Measurements from ENCODE around the gene NCOA3.
"Not testable (repeated sequence)": the region's sequence is repeated elsewhere in the genome, so short reads cannot be mapped to it uniquely, and the experiment has no call there.

NCOA3 gene

DNA sequence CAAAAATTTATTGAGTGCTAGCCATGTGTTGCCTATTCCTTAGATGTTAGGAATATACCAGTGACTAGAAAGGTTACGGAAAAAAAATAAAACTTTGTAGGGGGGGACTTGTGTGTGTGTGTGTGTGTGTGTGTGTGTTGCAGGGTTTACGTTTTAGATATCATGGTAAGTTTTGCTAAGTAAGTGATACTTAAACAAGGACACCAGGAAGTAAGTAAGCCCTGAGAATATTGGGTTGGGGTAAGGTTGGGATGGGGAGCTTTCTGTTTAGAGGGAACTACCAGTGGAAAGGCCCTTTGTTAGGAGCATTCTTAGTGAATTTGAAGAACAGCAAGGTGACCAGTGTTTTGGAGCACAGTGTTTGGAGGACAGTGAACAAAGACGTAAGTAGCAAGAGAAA, 30.3 kb downstream of the NCOA3 start:
- DNase-seq (ENCODE audit: extremely low spot score, insufficient read length, low read depth) (no peak), FAIRE-seq (no peak)

DNA sequence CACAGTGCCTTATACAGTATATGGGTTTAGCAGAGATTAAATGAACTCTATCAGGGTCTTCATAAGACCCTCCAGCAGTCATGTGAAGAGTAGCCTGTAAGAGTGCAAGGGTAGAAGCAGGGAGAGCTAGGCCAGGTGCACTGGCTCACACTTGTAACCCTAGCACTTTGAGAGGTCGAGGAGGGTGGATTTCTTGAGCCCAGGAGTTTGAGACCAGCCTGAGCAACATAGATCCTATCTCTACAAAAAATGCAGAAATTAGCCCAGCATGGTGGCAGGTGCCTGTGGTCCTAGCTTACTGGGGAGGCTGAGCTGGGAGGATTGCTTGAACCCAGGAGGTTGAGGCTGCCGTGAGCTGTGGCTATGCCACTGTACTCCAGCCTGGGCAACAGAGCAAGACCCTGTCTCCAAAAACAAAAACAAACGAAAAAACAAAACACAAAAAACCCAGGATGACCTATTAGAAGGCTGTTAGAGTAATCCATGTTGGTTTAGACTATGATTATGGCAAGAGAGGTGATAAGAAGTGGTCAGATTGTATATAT, 31.9 kb downstream of the NCOA3 start:
- FAIRE-seq = no peak

DNA sequence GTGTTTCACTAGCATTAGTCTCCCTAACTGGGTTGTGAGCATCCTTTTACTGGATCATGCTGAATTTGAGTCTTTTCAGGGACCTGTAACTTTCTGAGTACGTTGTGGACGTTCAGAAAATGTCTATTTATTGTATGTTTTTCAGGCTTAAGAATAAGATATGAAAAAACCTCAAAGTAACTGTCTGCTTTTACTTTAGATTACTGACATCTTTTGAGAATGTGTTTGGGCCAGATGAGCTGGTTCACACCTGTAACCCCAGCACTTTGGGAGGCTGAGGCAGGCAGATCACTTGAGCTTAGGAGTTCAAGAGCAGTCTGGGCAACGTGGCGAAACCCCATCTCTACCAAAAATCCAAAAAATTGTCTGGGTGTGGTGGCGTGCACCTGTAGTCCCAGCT, 32.7 kb downstream of the NCOA3 start:
- DNase-seq (ENCODE audit: extremely low spot score, insufficient read length, low read depth) (no peak), FAIRE-seq (no peak)

More for the DNA sequence above, 31.9 kb downstream of the NCOA3 start:
- no peak for DNase-seq (ENCODE audit: extremely low spot score, insufficient read length, low read depth)

DNA sequence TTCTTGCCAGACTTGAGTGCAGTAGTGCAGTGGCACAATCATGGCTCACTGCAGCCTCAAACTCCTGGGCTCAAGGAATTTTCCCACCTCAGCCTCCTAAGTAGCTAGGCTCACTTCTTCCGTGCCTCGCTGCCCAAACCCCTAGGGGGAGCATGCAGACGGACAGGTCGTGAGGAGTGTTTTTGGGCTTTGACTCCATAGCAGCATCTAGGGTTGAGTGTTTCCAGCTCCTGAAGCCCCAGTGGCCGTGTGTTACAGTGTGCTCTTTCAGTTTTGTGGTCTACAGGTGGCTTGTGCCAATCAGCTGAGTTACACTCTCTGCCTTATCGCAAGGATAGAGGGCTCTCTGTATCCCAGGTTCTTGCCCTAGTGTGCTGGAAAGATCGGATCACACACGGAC, 33.4 kb downstream of the NCOA3 start:
- FAIRE-seq (no peak), DNase-seq (ENCODE audit: extremely low spot score, insufficient read length, low read depth) (no peak)

DNA sequence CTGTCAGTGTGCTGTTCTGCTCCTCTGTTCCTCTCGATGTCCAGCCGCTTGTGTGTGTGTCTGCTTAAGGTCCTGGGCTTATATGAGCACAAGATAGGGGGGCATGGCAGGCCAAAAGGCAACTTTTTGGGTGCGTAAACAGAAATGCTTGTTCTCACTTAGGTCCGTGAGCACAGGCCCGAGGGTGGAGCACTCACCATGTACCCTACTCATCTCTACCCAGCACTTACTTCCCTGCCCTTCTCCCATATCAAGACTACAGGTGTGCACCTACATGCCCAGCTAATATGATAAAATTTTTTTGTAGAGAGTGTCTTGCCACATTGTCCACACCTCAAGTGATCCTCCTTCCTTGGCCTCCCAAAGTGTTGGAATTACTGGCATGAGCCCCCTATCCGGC, 34.3 kb downstream of the NCOA3 start:
- FAIRE-seq = no peak
- no peak for DNase-seq (ENCODE audit: extremely low spot score, insufficient read length, low read depth)

DNA sequence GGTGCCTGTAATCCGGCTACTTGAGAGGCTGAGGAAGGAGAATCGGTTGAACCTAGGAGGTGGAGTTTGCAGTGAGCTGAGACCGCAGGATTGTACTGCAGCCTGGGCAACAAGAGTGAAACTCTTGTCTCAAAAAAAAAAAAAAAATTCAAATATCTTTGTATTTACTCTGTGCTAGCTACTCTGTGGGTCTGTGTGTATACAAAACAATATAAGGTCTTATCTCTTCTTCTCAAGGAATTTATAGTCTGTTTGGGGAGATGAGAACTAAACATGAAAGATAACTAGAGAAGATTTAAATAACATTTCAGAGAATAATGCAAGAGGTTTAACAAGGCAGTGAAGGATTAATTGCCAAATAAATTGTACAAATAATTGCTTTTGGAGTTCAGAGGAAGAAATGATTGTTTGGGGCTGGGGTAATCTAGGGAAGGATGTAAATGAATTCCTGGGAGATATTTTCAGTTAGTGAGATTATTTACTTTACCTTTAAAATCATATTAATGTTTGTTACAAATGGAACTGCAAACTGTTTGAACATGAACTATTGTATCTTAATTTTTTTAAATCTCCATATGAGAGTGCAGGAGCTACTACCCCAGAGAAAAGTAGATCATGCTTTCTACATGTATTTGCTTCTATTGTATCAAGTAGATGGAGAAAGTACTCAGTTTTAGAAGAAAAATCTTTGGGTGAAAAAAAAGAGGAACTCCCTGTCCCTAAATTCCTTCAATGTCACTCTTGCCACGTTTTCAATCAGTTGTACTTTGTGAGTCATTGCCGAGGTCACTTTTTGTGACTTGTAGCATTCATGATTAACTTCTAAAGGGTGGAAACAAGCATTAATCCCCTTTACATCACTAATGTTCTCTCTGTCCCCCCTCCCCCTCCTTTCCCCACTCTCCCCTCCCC, 39.0 kb downstream of the NCOA3 start:
- FAIRE-seq (no peak), DNase-seq (ENCODE audit: extremely low spot score, insufficient read length, low read depth) (no peak)

DNA sequence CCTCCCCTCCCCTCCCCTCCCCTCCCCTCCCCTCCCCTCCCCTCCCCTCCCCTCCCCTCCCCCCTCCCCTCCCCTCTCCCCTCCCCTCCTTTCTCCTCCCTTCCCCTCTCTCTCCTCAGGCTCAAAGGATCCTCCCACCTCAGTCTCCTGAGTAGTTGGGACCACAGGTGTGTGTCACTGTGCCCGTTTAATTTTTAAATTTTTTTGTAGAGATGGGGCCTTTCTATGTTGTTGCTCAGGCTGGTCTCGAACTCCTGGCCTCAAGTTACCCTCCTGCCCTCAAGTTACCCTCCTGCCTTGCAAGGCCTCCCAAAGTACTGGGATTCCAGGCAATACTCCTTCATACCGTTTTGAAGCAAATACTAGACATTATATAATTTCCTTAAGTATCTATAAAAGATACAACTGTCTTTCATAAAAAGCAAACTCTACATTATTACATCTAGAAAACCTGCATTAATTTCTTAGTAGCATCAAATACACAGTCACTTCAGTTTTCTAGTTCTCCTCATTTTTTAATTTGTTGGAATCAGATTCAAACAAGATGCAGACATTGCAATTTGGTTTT, 39.8 kb downstream of the NCOA3 start:
- DNase-seq (ENCODE audit: extremely low spot score, insufficient read length, low read depth) (no peak), FAIRE-seq (no peak)

DNA sequence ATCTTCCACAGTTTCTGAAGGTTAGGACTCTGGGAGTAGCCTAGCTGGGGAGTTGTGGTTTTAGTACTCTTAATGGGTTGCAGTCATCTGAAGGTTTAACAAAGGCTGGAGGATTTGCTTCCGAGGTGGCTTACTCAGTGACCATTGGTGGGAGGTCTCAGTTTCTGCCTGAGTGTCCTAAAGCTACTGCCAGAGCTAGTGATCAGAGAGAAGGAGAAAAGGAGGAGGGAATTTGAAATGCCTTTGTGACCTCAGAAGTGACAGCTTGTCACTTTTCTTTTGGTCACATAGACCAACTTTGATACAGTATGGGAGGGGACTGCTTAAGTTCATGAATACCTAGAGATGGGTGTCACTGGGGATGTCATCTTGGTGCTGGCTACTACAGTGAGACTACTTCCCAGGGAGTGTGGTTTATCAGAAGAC, 41.3 kb downstream of the NCOA3 start:
- no peak for DNase-seq (ENCODE audit: extremely low spot score, insufficient read length, low read depth)
- FAIRE-seq = peak; percentile 45

DNA sequence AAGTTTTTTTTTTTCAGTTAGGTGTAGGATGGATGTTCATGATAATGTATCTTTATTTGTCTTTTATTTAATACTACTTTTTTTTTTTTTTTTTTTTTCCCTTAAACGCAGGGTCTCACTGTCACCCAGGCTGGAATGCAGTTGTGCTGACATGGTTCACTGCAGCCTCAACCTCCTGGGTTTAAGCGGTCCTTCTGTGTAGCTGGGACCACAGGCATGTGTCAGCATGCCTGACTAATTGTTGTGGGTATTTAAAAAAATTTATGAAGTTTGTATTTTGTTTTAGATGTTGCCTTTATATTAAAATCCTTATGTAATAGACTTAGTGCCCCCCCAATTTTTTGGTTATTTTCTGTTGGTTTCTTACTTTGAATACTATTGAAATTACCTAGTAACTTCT, 42.6 kb downstream of the NCOA3 start:
- FAIRE-seq (no peak), DNase-seq (ENCODE audit: extremely low spot score, insufficient read length, low read depth) (no peak)

DNA sequence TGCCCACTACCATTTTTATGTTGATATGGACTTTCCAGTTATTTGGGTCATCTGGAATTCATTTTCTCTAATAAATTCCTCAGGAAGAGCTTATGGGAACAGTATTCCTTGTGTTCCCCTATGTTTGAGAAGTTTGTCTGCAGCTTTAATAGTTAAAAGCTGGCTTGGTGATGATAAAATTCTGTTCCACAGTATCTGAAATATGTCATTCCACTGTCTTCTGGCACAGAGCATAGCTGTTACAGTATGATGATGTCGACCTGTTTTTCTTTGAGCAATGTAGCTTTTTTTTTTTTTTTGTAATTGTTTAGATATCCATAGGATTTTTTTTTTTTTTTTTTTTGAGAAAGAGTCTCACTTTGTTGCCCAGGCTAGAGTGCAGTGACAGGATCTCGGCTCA, 43.2 kb downstream of the NCOA3 start:
- no peak for FAIRE-seq
- no peak for DNase-seq (ENCODE audit: extremely low spot score, insufficient read length, low read depth)

DNA sequence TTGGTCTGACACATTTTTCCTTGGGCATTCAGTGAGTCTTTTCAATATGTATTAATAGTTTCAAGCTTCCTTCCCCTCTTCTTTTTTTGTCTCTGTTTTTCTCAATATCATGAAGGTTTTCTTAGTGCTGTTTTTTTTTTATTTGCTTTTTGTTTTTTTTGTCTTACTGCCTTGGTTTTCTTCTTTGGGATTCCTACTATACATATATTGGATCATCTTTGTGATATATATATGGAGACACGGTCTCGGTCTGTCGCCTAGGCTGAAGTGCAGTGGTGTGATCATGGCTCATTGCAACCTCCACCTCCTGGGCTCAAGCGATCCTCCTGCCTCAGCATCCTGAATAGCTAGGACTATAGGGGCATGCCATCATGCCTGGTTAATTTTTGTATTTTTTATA, 43.8 kb downstream of the NCOA3 start:
- FAIRE-seq = no peak
- DNase-seq (ENCODE audit: extremely low spot score, insufficient read length, low read depth) = no peak

DNA sequence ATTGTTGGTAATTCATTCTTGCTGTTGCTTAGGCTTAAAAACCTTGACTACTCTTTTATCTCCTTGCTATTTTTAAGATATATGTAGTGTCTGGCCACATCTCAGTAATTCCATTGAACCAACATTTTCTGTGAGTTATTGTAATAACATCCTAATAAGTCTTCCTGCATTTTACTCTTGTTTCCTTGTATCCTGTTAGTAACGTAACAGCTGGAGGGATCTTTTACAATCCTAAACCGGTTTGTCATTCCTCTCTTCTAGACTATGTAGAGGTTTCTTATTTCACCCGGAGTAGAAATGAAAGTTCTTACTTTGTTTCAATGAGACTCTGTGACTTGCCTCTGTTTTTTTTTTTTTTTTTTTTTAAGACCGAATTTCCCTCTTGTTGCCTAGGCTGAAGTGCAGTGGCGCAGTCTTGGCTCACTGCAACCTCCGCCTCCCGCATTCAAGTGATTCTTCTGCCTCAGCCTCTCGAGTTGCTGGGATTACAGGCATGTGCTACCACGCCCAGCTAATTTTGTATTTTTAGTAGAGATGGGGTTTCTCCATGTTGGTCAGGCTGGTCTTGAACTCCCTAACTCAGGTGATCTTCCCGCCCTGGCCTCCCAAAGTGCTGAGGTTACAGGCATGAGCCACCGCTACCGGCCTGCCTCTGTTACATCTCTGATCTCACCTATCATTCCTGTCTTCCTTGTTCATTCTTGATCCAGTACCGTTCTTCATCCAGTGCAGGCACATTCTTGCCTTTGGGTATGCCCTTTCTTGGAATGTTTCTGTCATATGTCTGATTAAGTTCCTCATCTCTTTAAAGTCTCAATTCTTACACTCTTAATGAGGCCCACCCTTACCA, 44.7 kb downstream of the NCOA3 start:
- DNase-seq (ENCODE audit: extremely low spot score, insufficient read length, low read depth) = no peak
- no peak for FAIRE-seq

DNA sequence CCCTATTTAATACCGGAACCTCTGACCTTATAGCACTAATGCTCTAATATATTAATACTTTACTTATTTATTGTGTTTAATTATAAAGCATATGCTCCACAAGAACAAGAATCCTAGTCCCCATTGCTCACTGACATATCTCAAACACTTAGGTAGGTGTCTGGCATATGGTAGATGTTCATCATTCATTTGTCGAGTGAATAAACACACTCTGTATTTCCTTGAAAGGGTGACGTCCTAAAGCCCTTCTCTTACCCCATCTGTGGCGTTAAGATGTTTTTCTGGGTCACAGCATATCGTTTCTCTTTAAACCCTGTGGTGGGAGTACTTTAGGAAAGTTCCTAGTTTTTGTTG, 45.3 kb downstream of the NCOA3 start:
- no peak for DNase-seq (ENCODE audit: extremely low spot score, insufficient read length, low read depth)
- no peak for FAIRE-seq

DNA sequence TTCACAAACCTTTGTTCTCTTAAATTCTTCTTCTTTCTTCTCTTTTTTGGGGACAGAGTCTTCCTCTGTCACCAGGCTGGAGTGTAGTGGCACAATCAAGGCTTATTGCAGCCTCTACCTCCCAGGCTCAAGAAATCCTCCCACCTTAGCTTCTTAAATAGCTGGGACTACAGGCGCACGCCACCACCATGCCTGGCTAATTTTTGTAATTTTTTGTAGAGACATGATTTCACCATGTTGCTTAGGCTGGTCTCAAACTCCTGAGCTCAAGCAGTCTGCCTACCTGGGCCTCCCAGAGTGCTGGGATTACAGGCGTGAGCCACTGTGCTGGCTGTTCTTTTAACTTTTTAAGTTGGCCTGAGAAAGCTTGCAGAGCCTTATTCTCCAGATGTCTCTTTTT, 48.0 kb downstream of the NCOA3 start:
- no peak for FAIRE-seq

DNA sequence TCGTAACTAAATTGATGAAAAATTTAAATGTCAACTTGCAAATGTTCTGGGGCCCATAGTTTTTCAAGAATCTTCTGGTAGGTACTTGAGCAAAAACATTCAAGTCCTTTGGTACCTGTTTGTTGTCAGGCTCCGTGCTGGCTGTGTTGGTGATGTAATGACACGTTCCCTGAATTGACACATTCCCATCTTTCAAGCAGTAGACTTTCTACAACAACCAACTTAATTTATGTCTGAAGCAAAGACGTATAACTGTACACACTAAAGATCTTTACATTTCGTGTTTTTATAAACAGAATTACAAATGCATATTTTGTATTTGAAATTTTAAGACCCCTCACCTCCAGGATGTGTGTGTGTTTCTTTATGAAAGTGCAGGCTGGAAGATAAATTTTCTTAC, 49.5 kb downstream of the NCOA3 start:
- no peak for FAIRE-seq
- DNase-seq (ENCODE audit: extremely low spot score, insufficient read length, low read depth) = no peak

More for the DNA sequence above, 48.0 kb downstream of the NCOA3 start:
- DNase-seq (ENCODE audit: extremely low spot score, insufficient read length, low read depth) = no peak

DNA sequence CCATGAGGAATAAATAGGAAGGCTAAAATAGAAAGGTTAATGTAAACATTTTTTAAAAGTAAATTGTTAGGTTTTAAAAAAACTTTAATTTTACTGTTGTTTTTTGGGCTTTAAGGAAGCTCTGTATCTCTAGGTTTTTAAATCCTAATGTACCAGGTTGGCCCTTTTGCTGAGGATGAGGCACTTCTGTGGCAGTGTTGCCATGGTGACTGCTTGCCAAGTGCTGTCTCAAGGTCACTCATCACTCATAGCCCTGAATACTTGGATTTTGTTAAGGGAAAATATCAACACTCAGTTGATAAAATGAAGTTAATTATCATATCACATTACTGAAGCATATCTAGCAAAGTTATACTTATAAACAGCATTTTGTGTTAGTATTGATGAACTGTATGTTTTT, 50.2 kb downstream of the NCOA3 start:
- no peak for FAIRE-seq

DNA sequence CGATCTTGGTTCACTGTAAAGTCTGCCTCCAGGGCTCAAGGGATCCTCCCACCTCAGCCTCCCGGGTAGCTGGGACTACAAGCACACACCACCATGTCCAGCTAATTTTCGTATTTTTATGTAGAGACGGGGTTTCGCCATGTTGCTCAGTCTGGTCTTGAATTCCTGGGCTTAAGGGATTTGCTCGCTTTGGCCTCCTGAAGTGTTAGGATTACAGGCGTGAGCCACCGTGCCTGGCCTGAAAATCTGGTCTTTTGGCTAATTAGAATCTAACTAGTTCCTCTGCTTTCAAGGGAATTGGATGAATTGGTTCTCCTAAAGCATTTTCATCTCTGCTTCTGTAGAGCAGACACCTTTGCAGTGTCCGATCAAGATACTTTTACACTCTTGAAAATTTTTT, 51.3 kb downstream of the NCOA3 start:
- DNase-seq (ENCODE audit: extremely low spot score, insufficient read length, low read depth) = no peak
- FAIRE-seq = no peak

More for the DNA sequence above, 50.2 kb downstream of the NCOA3 start:
- DNase-seq (ENCODE audit: extremely low spot score, insufficient read length, low read depth) = no peak

DNA sequence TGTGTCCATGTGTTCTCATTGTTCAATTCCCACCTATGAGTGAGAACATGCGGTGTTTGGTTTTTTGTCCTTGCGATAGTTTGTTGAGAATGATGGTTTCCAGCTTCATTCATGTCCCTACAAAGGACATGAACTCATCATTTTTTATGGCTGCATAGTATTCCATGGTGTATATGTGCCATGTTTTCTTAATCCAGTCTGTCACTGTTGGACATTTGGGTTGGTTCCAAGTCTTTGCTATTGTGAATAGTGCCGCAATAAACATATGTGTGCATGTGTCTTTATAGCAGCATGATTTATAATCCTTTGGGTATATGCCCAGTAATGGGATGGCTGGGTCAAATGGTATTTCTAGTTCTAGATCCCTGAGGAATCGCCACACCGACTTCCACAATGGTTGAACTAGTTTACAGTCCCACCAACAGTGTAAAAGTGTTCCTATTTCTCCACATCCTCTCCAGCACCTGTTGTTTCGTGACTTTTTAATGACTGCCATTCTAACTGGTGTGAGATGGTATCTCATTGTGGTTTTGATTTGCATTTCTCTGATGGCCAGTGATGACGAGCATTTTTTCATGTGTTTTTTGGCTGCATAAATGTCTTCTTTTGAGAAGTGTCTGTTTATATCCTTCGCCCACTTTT, 52.0 kb downstream of the NCOA3 start:
- DNase-seq (ENCODE audit: extremely low spot score, insufficient read length, low read depth); FAIRE-seq: not testable (repeated sequence)

DNA sequence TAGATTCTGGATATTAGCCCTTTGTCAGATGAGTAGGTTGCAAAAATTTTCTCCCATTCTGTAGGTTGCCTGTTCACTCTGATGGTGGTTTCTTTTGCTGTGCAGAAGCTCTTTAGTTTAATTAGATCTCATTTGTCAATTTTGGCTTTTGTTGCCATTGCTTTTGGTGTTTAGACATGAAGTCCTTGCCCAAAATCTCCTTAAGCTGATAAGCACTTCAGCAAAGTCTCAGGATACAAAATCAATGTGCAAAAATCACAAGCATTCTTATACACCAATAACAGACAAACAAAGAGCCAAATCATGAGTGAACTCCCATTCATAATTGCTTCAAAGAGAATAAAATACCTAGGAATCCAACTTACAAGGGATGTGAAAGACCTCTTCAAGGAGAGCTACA, 52.6 kb downstream of the NCOA3 start:
- DNase-seq (ENCODE audit: extremely low spot score, insufficient read length, low read depth); FAIRE-seq: not testable (repeated sequence)

DNA sequence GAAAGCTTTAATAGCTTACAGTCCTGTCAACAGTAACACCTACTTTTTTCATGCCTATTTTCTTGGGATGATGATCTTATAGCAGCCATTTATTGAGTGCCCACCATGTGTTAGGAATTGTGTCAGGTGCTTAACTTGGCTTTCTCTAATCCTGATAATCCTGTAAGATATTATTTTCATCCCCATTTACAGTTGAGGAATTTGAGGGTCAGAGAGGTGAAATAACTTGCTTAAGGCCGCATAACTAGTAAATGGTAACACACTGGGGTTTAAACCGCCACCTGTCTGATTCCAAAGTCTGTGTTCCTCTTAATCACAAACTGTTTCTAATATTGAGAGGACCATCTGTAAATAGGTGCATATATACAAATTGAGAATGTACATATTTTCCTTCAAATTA, 55.5 kb downstream of the NCOA3 start:
- FAIRE-seq = no peak
- no peak for DNase-seq (ENCODE audit: extremely low spot score, insufficient read length, low read depth)
